ENCODE measurements around the gene ENG. TPM values are rescaled to one million over a fixed set of nuclear protein-coding genes. Genes with fewer than 3 reads are reported as not detected.

ENG gene
- total and polyA plus RNA-seq, 2 of the 8 experiments (the other 6 are each of a cell fraction or from before 2014, with no cell fraction given): 1.8 to 4.4 TPM

DNA sequence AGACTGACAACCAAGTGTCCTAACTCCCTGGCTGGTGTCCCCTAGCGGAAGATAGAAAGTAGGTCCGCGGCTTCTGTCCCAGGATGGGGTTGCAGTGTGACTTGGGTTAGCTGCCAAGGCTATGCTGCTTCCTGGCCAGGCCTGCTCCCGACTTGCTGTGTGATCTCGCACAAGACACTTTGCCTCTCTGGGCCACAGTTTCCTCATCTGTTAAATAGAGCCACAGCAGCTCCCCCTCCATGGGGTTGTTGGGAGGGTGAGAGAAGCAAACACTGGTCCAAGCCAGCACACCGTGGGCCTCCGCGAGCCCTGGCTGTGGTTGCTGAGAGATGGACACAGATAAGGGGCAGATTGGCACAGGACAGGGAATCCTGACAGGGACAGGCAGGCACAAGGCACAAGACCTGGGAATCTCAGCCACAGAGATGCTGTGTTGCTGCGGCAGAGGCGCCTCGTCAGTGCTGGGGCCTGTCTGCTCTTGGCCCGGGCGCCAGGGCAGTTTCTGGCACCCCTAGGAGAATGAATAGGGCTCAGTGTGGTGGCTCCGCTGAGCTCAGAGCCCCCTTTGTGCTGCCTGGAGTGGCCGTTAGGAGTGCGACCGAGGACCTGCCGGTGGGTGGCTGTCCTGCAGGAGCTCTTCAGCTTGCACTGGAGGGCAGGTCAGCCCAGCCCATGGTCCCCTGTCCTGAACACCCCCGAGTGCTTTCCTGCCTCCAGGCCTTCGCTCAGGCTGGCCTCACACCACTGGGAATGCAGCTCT lies 74.2 kb downstream of the ENG start (continued):
- TF ChIP-seq, protein P1, sequence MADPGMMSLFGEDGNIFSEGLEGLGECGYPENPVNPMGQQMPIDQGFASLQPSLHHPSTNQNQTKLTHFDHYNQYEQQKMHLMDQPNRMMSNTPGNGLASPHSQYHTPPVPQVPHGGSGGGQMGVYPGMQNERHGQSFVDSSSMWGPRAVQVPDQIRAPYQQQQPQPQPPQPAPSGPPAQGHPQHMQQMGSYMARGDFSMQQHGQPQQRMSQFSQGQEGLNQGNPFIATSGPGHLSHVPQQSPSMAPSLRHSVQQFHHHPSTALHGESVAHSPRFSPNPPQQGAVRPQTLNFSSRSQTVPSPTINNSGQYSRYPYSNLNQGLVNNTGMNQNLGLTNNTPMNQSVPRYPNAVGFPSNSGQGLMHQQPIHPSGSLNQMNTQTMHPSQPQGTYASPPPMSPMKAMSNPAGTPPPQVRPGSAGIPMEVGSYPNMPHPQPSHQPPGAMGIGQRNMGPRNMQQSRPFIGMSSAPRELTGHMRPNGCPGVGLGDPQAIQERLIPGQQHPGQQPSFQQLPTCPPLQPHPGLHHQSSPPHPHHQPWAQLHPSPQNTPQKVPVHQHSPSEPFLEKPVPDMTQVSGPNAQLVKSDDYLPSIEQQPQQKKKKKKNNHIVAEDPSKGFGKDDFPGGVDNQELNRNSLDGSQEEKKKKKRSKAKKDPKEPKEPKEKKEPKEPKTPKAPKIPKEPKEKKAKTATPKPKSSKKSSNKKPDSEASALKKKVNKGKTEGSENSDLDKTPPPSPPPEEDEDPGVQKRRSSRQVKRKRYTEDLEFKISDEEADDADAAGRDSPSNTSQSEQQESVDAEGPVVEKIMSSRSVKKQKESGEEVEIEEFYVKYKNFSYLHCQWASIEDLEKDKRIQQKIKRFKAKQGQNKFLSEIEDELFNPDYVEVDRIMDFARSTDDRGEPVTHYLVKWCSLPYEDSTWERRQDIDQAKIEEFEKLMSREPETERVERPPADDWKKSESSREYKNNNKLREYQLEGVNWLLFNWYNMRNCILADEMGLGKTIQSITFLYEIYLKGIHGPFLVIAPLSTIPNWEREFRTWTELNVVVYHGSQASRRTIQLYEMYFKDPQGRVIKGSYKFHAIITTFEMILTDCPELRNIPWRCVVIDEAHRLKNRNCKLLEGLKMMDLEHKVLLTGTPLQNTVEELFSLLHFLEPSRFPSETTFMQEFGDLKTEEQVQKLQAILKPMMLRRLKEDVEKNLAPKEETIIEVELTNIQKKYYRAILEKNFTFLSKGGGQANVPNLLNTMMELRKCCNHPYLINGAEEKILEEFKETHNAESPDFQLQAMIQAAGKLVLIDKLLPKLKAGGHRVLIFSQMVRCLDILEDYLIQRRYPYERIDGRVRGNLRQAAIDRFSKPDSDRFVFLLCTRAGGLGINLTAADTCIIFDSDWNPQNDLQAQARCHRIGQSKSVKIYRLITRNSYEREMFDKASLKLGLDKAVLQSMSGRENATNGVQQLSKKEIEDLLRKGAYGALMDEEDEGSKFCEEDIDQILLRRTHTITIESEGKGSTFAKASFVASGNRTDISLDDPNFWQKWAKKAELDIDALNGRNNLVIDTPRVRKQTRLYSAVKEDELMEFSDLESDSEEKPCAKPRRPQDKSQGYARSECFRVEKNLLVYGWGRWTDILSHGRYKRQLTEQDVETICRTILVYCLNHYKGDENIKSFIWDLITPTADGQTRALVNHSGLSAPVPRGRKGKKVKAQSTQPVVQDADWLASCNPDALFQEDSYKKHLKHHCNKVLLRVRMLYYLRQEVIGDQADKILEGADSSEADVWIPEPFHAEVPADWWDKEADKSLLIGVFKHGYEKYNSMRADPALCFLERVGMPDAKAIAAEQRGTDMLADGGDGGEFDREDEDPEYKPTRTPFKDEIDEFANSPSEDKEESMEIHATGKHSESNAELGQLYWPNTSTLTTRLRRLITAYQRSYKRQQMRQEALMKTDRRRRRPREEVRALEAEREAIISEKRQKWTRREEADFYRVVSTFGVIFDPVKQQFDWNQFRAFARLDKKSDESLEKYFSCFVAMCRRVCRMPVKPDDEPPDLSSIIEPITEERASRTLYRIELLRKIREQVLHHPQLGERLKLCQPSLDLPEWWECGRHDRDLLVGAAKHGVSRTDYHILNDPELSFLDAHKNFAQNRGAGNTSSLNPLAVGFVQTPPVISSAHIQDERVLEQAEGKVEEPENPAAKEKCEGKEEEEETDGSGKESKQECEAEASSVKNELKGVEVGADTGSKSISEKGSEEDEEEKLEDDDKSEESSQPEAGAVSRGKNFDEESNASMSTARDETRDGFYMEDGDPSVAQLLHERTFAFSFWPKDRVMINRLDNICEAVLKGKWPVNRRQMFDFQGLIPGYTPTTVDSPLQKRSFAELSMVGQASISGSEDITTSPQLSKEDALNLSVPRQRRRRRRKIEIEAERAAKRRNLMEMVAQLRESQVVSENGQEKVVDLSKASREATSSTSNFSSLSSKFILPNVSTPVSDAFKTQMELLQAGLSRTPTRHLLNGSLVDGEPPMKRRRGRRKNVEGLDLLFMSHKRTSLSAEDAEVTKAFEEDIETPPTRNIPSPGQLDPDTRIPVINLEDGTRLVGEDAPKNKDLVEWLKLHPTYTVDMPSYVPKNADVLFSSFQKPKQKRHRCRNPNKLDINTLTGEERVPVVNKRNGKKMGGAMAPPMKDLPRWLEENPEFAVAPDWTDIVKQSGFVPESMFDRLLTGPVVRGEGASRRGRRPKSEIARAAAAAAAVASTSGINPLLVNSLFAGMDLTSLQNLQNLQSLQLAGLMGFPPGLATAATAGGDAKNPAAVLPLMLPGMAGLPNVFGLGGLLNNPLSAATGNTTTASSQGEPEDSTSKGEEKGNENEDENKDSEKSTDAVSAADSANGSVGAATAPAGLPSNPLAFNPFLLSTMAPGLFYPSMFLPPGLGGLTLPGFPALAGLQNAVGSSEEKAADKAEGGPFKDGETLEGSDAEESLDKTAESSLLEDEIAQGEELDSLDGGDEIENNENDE (IDR thresholded peaks at IDR 0.05; ENCODE audit: insufficient replicate concordance, low read length): no peak
- TF ChIP-seq TBP (IDR thresholded peaks at IDR 0.05; ENCODE audit: low read depth, low read length): no peak
- no peak for TF ChIP-seq HDAC2 (IDR thresholded peaks at IDR 0.05; ENCODE audit: borderline replicate concordance in 1 of 2, low read depth in 2 of 2, low read length in 2 of 2)
- no peak for TF ChIP-seq CREB1 (IDR thresholded peaks at IDR 0.05)
- no peak for TF ChIP-seq CBX8 (IDR thresholded peaks at IDR 0.05; ENCODE audit: borderline replicate concordance, low read depth, low read length)
- TF ChIP-seq NRF1 (IDR thresholded peaks at IDR 0.05; ENCODE audit: low read depth, low read length): no peak
- TF ChIP-seq SAP30 (IDR thresholded peaks at IDR 0.05; ENCODE audit: insufficient read depth, insufficient replicate concordance, low read length): no peak
